ENCODE results near the gene CHST9. TPM values are rescaled to one million over a fixed set of nuclear protein-coding genes. Genes with fewer than 3 reads are reported as not detected.

CHST9 gene
- total RNA-seq, 1 donor from 2014 or later: 0.03 TPM

DNA sequence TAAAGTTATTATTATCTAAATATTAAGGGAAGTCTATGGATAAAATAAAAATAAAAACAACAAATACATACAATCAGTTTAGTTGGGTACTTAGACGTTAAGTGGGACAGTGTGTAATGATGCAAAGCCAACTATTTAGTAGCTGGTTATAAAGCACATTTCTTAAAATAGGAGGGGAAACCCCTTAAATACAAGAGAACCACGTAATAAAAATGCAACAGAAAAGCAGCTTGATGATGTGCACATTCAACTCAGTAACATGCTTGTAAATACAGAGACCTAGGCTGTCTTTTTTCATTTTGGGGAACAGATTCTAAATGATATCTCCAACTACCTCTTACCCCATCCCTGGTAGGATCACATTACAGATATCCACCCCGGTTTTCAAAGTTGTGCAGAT, 185.3 kb downstream of the CHST9 start:
- TF ChIP-seq, protein P1, sequence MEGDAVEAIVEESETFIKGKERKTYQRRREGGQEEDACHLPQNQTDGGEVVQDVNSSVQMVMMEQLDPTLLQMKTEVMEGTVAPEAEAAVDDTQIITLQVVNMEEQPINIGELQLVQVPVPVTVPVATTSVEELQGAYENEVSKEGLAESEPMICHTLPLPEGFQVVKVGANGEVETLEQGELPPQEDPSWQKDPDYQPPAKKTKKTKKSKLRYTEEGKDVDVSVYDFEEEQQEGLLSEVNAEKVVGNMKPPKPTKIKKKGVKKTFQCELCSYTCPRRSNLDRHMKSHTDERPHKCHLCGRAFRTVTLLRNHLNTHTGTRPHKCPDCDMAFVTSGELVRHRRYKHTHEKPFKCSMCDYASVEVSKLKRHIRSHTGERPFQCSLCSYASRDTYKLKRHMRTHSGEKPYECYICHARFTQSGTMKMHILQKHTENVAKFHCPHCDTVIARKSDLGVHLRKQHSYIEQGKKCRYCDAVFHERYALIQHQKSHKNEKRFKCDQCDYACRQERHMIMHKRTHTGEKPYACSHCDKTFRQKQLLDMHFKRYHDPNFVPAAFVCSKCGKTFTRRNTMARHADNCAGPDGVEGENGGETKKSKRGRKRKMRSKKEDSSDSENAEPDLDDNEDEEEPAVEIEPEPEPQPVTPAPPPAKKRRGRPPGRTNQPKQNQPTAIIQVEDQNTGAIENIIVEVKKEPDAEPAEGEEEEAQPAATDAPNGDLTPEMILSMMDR (IDR thresholded peaks at IDR 0.05): no peak
- no peak overlapping the region for H3K4me3 ChIP-seq
- H3K36me3 ChIP-seq: no peaks in the 10 kb centered on the region
- H3K27ac ChIP-seq: no peak overlapping the region
- no peaks in the 10 kb centered on the region for H3K9me3 ChIP-seq
- no peaks in the 10 kb centered on the region for H3K4me1 ChIP-seq
- H3K27me3 ChIP-seq: no peaks in the 10 kb centered on the region
- DNase-seq (no peak), ATAC-seq (no peak)
- intact Hi-C loops (cut with DNase I): no loop called here

DNA sequence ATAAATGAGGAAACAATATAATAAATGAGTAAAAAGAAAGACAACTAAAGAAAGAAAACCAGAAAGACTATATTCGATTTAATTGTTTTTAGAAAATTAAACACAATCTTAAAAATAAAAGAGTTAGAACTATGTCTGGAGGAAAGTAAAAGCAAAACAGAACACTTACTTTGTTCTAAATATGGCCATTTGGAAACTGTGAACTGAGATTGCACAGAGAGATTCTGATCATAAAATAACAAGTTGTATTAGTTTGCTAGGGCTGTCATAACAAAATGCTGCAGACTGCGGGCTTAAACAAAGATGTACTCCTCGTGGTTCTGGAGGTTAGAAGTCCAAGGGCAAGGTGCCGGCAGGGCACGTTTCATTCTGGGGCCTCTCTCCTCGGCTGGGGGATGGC, 191.5 kb downstream of the CHST9 start:
- Histone ChIP-seq H3K4me1 (no peaks in the 10 kb centered on the region), H3K27me3 (no peaks in the 10 kb centered on the region), H3K27ac (no peak overlapping the region), H3K36me3 (no peaks in the 10 kb centered on the region), H3K9me3 (no peaks in the 10 kb centered on the region), H3K4me3 (no peak overlapping the region)
- DNase-seq: no peak
- no peak for ATAC-seq
- TF ChIP-seq, protein P1 (IDR thresholded peaks at IDR 0.05): no peak
- intact Hi-C loops (cut with DNase I): no loop called here

DNA sequence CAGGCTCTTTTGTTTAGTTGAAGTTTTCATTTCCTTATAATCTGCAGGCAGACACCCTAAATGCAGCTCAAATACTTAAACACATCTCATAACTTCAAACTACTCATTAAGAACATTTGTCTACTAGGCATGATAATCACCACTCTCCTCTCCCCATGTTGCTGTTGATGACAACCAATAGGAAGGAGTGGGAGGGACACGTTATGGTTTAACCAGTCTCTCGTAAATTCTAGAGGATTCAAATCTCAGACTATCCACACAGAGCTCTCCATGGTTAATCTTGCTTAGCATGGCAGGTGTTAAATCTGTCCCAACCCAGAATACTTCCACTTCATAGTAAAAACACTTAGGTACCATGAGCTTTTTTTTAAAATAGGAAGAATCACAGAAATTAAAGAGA, 192.2 kb downstream of the CHST9 start:
- no peak for ATAC-seq
- intact Hi-C loops (cut with DNase I): no loop called here
- H3K4me1 ChIP-seq: no peaks in the 10 kb centered on the region

DNA sequence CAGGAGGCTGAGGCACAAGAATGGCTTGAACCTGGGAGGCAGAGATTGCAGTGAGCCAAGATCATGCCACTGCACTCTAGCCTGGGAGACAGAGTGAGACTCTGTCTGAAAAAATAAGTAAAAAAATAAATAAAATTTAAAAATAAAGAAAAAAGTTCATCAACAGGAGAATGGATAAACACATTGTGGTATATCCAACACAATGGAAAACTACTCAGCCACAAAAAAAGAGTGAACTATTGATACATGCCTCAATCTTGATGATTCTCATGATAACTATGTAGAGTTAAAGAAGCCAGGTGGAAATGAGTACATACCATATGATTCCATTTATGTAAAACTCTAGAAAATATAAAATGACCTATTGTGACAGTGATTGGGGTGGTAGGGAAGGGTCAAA, 195.3 kb downstream of the CHST9 start:
- Histone ChIP-seq H3K9me3 (no peaks in the 10 kb centered on the region), H3K4me1 (no peaks in the 10 kb centered on the region), H3K27ac (no peak overlapping the region), H3K27me3 (no peaks in the 10 kb centered on the region), H3K4me3 (no peak overlapping the region), H3K36me3 (no peaks in the 10 kb centered on the region)
- ATAC-seq (no peak), DNase-seq (no peak)
- TF ChIP-seq, protein P1 (IDR thresholded peaks at IDR 0.05): no peak
- intact Hi-C loops (cut with DNase I): no loop called here

More for the DNA sequence above, 192.2 kb downstream of the CHST9 start:
- no peaks in the 10 kb centered on the region for H3K27me3 ChIP-seq
- no peak overlapping the region for H3K4me3 ChIP-seq
- TF ChIP-seq, protein P1 (IDR thresholded peaks at IDR 0.05): no peak
- no peaks in the 10 kb centered on the region for H3K36me3 ChIP-seq
- H3K9me3 ChIP-seq: no peaks in the 10 kb centered on the region
- H3K27ac ChIP-seq: no peak overlapping the region
- DNase-seq: no peak

DNA sequence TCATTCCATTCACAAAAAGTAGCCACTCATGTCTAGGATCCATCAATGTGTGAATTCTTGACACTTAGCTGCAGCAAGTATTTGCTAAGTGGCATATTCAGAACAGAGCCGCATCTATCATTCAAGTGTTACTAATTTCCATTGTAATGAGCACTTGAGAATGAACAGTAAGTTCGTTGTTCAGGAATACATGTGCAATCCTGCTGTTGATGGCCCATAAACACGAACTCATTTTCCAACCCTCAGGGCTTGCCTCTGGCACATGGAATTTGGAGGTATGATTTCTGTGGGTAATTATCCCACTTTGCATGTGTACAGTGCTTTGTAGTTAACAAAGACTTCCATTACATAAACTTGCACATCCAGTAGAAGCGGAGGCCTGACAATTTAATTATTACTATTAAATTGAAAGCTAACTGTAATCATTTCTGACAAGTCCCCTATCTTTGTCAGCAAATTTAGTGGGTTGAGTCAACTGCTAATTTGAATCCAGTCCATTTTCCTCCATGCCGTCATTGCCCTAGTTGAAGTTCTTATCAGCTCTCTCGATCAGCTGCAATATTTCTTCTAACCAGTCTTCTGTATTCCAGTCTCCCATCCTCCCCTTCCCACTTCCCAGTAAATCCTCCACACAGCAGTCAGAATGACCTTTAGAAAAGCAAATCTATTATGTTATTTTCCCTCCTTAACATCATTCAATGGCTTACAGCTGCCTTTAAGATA, 203.6 kb downstream of the CHST9 start:
- Histone ChIP-seq H3K4me1 (no peaks in the 10 kb centered on the region), H3K9me3 (no peaks in the 10 kb centered on the region), H3K4me3 (no peak overlapping the region), H3K27ac (no peak overlapping the region), H3K27me3 (no peaks in the 10 kb centered on the region), H3K36me3 (no peaks in the 10 kb centered on the region)
- intact Hi-C loops (cut with DNase I): no loop called here
- TF ChIP-seq, protein P1 (IDR thresholded peaks at IDR 0.05): no peak
- ATAC-seq (no peak), DNase-seq (no peak)
